GM19468 (cell line): Measurements from ENCODE around the gene NLRP12.
"Not testable (repeated sequence)": the region's sequence is repeated elsewhere in the genome, so short reads cannot be mapped to it uniquely, and the experiment has no call there.

ENCODE experiments used
- ATAC-seq: cut with Tn5 transposase; IDR thresholded peaks from one replicate; pipeline ENCODE4 v1.9.1; 2021; ENCODE audit warnings: mild to moderate bottlenecking, moderate library complexity, moderate number of reproducible peaks; ENCODE audit not compliant: unreplicated experiment; ENCODE audit errors: extremely low read depth

NLRP12 gene

DNA sequence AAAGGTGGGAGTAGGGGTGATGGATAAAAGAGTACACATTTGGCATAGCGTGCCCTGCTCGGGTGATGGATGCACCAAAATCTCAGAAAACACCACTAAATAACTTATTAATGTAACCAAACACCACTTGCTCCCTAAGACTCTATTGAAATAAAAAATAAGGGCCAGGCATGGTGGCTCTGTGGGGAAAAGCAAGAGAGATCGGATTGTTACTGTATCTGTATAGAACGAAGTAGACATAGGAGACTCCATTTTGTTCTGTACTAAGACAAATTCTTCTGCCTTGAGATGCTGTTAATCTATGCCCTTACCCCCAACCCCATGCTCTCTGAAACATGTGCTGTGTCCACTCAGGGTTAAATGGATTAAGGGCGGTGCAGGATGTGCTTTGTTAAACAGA, 14.3 kb upstream of the NLRP12 start:
- not testable (repeated sequence) for ATAC-seq

DNA sequence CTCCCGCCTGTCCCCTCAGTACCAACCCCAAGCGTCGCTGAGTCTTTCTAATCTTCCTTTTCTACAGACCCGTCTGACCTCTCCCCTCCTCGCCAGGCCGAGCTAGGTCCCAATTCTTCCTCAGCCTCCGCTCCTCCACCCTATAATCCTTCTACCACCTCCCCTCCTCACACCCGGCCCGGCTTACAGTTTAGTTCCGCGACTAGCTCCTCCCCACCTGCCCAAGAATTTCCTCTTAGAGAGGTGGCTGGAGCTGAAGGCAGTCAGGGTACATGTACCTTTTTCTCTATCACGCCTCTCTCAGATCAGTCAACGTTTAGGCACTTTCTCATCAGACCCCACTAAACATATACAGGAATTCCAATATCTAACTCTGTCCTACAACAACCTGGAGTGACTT, 8.7 kb upstream of the NLRP12 start:
- not testable (repeated sequence) for ATAC-seq

DNA sequence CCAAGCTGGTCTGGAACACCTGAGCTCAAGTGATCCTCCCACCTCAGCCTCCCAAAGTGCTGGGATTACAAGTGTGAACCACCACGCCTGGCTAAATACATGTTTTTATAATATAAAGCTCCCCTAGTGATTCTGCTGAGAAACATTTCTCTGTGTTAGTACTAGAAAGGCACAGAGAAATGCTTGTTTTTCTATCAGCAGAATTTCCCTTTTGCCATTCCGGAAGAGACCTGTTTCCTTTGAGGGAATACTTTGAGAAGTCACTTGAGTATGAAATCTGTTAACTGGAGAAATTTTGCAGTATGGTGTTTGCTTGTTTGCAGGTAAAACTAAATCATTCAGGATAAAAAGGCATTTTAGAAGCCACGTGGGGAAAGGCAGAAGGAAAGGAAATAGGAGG, 4.4 kb upstream of the NLRP12 start:
- no peak for ATAC-seq

DNA sequence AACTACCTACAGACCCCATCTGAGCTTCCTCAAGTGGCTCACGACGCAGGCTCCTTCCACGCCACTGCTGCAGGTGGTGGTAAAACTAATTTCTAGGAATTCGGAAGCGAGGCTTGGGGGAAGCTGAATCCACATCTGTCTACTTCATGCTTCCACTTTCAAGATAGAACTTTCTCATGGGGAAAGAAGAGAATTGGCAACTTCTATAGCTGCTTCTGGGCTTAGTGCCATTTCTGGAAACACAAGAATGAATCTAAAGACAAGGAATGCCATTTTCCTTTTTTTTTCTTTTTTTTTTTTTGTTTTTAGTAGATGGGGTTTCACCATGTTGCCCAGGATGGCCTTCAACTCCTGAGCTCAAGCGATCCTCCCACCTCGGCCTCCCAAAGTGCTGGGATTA, 2.8 kb upstream of the NLRP12 start:
- ATAC-seq = no peak

DNA sequence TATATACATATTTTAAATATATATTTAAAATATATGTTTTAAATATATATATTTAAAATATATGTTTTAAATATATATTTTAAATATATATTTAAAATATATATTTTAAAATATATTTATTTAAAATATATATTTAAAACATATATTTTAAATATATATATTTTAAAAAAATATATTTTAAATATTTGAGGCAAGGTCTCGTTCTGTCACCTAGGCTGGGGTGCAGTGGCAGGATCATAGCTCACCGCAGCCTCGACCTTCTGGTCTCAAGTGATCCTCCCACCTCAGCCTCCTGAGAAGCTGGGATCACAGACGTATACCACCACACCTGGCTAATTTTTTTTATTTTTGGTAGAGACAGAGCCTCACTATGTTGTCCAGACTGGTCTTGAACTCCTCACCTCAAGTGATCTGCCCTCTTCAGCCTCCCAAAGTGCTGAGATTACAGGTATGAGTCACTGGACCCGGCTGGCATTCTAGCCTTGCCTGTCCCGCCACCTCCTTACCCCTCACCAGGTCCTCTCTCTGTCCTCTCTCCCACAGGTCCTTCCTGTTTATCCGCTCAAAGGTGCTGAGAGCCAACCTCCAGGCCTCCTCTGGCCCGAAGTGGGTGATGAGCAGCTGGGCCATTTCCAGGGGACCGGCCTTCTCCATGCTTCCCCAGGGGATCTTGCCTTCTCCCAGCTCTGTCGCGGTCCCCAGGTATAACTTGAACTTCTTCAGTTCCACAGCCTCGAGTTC, 564 bp downstream of the NLRP12 start:
- no peak for ATAC-seq

DNA sequence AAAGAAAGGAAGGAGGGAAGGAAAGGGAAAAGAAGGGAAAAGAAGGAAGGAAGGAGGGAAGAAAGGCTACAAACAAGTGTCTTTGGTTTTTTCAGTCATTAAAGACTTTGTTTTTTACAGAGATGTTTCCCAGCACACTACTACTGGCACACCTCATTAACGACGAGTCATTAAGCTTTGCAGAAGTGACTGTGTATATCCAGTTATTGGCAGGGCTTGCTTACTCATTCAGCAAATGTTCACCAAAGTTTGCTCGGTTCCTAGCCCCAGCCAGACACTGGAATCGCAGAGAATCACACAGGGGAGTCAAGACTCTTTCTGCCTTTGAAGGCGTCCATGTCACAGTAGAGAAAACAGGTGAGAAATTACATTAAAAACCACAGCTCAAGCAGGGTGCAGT, 4.3 kb downstream of the NLRP12 start:
- no peak for ATAC-seq

DNA sequence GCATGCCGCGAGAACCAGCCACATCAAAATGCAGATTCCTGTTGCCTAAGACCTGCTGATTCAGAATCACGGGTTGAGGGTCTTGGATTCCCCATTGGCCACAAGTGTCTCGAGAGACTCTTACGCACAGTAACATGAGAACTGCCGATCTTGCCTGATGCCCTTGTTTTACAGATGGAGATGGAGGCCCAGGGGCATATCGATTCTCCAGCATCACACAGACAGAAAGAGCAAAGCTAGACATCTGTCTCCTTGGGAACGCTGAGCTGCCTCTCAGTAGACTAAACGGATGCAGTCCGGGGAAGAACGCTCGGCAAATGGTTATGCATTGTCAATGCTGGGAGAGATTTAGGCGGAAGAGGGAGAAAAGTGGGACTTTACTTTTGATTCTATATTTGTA, 5.4 kb downstream of the NLRP12 start:
- no peak for ATAC-seq

DNA sequence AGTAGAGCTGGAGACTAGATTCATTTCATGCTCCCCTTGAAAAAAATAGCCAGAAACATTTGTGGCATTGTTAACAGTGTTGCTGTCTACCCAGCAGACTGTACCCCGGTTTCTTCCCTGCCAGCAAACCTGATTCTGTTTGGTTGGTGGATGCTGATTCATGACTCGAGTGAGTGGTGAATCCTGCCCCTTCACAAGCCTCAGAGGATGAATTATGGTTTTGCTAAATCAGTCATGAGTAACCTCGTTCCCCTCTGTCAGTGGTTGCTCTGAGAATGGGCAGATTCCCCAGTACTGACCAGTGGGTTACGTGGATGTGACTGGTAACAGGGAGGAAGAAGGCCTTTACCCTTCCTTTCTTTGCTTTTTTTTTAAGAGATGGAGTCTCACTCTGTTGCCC, 10.1 kb downstream of the NLRP12 start:
- ATAC-seq = no peak

DNA sequence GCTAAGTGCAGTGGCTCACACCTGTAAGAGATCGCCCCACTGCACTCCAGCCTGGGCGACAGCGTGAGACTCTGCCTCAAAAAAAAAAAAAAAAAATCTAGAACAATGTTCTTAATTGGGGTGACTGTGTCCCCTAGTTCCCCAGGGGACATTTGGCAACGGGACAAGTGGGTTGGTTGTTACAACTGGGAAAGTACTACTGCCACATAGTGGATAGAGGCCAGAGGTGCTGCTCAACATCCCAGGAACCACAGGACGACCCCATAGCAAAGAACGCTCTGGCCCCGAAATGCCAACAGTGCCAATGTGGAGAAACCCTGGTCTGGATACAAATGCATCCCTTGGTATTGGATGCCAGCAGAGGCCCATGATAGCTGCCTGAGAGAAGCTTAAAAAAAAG, 11.8 kb downstream of the NLRP12 start:
- no peak for ATAC-seq

DNA sequence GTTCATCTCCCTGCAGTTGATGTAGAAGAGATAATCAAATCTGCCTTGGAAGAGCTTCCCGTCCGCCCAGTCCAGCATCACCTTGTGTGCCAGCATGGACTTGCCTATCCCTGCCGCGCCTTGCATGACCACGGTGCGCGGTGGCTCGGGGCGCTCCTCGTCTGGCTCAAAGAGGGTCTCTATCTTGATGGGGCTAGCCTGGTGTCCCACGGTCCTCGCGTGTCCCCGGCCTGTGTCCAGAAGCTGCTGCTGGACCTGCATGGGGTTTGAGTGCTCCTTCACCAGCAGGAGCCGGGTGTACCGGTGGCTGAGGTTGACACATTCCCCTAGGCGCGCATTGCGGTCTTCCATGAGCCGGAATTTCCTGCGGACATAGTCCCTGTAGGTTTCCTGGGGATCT, 13.2 kb downstream of the NLRP12 start:
- no peak for ATAC-seq

DNA sequence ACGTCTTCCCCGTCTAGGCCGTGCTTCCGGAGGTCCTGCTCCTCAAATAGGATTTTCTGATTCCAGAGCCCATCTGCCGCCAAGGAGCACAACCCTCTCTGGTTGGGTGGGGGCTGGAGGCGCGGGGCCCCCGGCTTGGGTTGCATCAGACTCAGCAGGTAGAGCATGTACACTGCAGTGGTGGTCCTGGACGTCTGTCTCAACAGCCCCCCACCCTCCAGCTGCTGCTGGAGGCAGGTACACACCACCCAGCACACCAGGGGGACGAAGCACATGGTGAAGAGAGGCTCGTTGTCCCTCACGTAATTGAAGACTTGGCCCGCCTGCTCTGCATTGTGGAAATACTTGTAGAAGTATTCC, 13.9 kb downstream of the NLRP12 start:
- ATAC-seq = no peak

DNA sequence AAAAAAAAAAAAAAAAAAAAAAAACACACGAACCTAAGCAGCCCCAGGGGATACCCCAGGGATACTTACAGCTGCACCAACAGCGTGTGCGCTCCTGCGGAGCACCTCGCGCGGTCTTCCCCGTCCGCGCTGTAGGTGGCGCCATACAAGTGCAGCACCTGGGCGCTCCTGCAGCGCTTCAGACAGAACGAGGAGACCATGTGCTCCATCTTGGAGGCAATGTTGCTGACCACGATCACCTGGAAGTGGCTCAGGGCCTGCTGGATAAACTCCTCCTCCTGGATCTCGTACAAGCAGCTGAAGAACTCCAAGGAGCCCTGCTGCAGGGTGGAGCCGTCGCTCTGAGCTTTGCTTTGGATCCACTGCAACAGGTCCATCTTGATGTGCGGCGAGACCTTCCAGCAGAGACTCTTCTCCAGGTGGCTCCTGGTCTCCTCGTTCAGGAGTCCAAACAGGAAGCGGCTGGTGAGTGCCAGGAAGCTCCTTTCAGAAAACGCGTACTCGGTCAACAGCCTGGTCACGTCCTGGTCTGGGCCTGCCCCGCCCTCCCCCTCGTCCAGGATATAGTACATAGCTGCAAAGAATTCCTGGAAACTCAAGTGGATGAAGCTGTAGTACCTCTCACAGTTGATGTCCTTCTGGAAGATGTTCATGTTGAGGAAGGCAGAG, 14.5 kb downstream of the NLRP12 start:
- ATAC-seq = no peak

DNA sequence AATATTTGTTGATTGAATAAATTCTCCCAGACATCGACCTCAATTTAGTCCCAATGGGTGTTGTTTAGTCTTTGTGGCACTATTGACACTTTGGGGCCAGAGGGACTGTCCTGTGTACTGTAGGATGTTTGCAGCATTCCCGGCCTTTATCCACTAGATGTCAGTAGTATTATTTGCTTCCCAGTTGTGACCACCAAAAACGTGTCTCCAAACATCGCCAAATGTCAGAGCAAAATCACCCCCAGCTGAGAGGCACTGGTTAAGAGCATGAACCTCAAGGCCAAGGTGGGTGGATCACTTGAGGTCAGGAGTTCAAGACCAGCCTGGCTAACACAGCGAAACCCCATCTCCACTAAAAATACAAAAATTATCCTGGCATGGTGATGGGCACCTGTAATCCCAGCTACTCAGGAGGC, 15.4 kb downstream of the NLRP12 start:
- ATAC-seq = no peak

DNA sequence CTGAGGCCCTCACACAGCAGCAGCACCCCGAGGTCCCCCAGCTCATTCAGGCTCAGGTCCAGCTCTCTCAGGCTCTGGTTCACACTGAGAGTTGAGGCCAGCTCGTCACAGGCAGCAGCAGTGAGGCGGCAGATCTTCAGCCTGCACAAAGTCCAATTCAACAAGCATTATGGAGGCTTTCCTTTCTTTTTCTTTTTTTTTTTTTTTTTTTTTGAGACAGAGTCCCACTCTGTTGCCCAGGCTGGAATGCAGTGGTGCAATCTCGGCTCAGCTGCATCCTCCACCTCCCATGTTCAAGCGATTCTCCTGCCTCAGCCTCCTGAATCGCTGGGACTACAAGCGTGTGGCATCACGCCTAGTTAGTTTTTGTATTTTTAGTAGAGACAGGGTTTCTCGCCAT, 22.9 kb downstream of the NLRP12 start:
- ATAC-seq = no peak

DNA sequence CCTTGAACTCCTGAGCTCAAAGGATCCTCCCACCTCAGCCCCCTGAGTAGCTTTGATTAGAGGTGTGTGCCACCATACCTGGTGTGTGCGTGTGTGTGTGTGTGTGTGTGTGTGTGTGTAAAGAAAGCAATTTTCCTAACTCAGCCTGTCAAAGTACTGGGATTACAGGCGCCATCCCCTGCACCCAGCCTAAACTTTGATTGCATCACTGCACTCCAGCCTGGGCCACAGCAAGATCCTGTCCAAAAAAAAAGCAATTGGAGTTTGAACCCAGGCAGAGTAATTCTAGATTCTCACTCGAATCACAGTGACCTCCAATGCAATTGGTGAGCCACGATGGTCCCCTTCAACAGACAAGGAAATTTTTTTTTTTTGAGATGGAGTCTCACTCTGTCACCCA, 29.1 kb downstream of the NLRP12 start:
- ATAC-seq = no peak

DNA sequence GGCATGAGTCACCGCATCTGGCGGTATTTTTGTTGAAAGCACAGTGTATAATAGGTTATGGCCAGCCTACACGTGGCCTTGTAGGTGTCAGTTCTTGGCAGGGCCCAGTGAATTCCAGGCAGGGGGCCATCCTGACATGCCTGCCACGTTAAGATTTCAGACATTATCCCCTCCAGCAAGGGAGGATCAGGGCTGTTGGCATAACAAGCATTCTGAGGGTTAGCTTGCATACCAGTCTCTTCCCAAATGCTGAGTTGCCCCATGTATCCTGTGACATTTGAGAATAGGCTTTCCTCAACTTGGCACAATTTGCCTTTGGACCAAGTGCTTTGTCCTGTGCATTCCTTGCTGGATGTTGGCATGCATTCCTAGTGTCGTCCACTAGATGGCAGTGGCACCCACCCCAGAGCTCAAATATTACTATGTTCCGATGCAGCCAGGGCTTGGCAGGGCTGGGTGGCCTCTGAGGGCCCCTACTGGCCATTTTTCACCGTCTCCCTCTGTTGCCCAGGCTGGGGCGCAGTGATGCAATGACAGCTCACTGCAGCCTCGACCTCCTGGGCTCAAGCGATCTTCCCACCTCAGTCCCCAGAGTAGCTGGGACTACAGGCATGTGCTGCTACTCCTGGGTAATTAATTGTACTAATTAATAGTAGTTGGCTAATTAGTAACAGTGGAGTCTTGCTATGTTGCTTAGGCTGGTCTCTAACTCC, 31.2 kb downstream of the NLRP12 start:
- no peak for ATAC-seq

DNA sequence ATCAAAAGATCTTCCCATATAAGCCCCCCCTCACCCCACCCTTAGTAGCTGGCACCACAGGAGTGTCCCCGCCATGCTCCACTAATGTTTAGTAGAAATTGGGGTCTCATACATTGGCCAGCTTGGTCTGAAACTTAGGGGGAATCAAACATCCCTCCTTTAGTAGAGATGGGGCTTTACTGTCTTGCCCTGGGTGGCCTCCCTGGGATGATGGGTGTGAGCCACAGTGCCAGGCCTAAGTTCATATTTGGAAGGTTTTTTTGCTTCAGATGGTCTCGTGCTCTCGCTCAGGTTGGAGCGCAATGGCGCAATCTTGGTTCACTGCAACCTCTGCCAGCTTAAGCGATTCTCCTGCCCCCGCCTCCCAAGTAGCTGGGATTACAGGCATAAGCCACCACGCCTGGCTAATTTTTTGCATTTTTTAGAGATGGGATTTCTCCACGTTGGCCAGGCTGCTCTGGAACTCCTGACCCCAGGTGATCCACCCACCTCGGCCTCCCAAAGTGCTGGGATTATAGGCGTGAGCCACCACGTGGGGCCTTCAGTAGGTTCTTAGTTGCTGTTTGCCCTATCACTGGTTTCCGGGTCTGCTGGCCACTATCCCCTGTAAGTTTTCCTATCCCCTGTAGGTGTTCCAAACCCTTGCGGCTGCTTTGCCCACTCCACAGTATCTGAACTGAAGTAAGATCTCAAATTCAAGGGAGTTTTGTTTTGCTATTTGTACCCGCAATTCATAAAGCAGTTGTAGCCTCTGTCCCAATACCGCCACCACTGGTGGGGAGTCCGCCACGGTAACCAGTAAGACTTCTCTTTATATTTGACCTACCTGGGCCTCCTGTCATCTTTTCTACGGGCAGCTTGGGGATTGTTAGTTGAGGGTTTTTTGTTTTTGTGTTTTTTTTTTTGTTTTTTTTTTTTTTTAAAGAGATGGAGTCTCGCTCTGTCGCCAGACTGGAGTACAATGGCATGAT, 34.1 kb downstream of the NLRP12 start:
- no peak for ATAC-seq

DNA sequence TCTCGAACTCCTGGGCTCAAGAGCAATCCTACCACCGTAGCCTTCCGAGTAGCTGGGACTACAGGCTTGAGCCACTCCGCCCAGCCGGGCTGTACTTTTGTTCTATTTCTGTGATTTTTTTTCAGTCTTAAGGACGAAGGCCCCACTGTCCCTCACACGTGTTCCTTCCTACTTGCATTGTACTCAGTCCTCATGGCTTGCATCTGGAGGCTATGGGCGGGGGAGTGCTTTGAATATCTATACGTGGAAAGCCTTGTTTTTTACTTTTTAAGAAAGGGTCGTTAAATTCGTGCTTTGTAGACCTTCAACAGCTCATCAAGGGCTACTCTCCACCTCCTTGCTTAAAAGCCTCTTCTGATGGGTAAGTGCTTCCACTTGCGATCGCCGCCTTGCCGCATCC, 36.8 kb downstream of the NLRP12 start:
- no peak for ATAC-seq

DNA sequence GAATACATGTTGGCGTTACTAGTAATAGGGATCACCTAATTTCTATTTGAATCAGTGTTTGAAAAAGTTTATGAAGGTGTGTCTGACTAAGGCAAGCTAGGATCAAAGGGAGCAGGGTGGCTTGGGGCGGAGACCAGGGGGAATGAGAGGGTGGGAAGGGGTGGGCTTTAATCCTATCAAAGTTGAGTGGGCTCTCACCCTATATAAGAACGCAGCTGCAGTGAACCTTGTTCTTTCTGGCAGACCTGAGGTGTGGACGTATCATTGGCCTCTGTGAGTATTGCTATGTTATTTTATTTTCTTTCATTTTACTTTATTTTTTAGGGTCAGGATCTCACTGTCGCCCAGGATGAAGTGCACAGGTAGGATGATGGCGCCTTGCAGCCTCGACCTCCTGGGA, 37.4 kb downstream of the NLRP12 start:
- no peak for ATAC-seq

DNA sequence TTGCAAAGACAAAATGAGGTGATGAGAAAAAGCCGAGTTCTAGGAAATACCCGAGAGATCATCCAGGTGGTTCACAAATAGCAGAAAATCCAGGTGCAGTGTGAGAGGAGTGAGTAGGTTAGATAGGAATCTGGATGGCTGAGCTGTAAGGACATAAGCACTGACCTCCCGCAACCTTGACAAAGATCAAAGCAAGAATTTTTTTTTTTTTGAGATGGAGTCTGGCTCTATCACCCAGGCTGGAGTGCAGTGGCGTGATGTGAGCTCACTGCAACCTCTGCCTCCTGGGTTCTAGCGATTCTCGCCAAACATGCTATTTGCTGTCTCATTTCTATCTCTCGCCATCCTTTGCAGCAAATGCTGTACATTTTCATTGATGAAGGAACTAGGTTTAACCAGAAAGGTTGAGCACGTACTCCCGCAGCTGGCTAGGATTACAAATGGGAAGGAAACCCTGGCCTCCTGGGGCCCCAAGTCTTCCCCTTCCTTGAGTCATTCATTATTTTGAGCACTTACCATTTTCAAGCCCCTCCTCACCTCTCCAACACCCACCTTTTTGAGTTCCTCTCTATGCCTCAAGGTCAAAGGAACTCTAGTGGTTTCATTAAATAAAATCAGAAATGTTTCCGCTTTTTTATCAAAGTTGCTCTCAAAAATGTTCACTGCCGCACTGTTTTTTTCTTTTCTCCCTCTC, 38.8 kb downstream of the NLRP12 start:
- ATAC-seq = no peak
